ENCODE measurements around the gene DIABLO. TPM values are rescaled to one million over a fixed set of nuclear protein-coding genes. Genes with fewer than 3 reads are reported as not detected.

DIABLO gene
- total RNA-seq, 1 experiment from 2014 or later: 60.1 TPM

DNA sequence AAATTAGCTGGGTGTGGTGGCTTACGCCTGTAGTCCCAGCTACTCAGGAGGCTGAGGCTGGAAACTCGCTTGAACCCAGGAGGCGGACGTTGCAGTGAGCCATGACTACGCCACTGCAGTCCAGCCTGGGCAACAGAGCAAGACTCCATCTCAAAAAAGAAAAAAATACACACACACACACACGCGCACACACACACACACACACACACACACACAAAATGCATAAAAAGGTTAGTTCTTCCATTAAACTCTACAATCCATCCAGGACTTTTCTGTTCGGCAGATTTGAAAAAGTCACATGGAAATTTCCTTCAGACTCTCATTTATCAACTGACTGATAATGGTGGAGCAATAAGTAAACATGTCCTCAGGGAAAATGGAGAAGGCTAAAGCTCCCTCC is 49.6 kb upstream of the DIABLO start (continued):
- TF ChIP-seq, protein P1, sequence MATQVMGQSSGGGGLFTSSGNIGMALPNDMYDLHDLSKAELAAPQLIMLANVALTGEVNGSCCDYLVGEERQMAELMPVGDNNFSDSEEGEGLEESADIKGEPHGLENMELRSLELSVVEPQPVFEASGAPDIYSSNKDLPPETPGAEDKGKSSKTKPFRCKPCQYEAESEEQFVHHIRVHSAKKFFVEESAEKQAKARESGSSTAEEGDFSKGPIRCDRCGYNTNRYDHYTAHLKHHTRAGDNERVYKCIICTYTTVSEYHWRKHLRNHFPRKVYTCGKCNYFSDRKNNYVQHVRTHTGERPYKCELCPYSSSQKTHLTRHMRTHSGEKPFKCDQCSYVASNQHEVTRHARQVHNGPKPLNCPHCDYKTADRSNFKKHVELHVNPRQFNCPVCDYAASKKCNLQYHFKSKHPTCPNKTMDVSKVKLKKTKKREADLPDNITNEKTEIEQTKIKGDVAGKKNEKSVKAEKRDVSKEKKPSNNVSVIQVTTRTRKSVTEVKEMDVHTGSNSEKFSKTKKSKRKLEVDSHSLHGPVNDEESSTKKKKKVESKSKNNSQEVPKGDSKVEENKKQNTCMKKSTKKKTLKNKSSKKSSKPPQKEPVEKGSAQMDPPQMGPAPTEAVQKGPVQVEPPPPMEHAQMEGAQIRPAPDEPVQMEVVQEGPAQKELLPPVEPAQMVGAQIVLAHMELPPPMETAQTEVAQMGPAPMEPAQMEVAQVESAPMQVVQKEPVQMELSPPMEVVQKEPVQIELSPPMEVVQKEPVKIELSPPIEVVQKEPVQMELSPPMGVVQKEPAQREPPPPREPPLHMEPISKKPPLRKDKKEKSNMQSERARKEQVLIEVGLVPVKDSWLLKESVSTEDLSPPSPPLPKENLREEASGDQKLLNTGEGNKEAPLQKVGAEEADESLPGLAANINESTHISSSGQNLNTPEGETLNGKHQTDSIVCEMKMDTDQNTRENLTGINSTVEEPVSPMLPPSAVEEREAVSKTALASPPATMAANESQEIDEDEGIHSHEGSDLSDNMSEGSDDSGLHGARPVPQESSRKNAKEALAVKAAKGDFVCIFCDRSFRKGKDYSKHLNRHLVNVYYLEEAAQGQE (IDR thresholded peaks at IDR 0.05; ENCODE audit: low read depth): no peak
- TF ChIP-seq, protein P2, sequence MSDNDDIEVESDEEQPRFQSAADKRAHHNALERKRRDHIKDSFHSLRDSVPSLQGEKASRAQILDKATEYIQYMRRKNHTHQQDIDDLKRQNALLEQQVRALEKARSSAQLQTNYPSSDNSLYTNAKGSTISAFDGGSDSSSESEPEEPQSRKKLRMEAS (IDR thresholded peaks at IDR 0.05): no peak
- no peak for TF ChIP-seq ELF1 (IDR thresholded peaks at IDR 0.05; ENCODE audit: borderline replicate concordance, low read depth)

DNA sequence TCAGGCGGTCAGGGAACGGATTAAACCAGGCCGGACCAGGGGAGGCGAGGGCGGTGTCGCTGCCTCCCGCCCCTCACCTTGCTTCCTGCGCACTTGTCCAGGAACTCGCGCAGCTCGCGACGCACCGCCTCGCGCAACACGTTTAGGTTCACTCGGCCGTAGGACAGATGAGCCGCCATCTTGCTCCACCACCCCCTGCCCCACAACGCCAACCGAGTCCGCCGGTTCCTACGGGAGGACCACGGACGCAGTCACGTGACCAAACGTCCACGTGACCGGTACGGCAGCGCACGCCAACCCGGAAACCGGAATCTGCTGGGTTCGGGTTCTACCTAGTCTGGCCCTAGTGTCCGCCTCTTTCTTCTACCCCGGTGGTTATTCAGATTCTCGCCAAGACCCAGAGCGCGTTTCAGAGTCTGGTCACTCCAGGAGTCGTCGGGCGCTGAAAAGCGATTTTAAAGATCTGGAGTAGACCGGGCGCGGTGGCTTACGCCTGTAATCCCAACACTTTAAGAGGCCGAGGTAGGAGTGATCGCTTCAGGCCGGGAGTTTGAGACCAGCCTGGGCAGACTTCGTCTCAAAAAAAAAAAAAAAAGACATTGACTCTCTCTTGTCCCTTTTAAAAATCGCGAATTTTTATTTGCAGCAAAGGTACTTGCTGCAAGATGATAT is 40.5 kb upstream of the DIABLO start, which contains the start of gene VPS33A:
Gene VPS33A, minus strand, starts transcription at position 265 of the 672 bp plus-strand sequence. Its CDS starts 86 bp downstream, at position 179.
- H4K20me1 ChIP-seq (ENCODE audit: insufficient read depth): no peaks in the 10 kb centered on the region
- no peaks in the 10 kb centered on the region for H3K36me3 ChIP-seq (ENCODE audit: control insufficient read depth in 1 of 2, insufficient read depth in 2 of 2, low read length in 2 of 2)
- no TSS peak for BruUV-seq (replicated peaks)
- RAD21 ChIA-PET (ENCODE audit: low non-redundant PET in 1 of 2, low total read pairs in 2 of 2, uncharacterized antibody in 2 of 2, unreplicated experiment in 2 of 2): interaction anchor here (0.7 kb wide), 2 partner anchors 45 to 49 kb away, joined by 3 to 4 read pairs; no protein-coding TSS in a partner anchor
- CTCF ChIA-PET: interaction anchor here (0.7 to 1.1 kb wide), 3 partner anchors 24 to 136 kb away, joined by 3 to 4 read pairs (median 3); no protein-coding TSS in a partner anchor
- H3K27ac ChIP-seq (ENCODE audit: low read depth, low read length): peak within 1 kb of the TSS; percentile 72
- H2AFZ ChIP-seq (ENCODE audit: low read depth, low read length, poor library complexity, severe bottlenecking): peak within 1 kb of the TSS; percentile 4
- intact Hi-C loops (cut with micrococcal nuclease): loop anchor here (1.0 kb wide), 1 partner anchor 40 kb away; the partner anchor contains the start of gene DIABLO
- H3K27me3 ChIP-seq (ENCODE audit: insufficient read depth, low read length): no peaks in the 10 kb centered on the region
- peaks cover 16% of the 10 kb centered on the region for H3K79me2 ChIP-seq (ENCODE audit: insufficient read depth, low read length)
- DNase-seq (ENCODE audit: low read depth, low spot score) (peak; percentile 97), ATAC-seq (peak; percentile 90)
- peaks cover 9 to 16% of the 10 kb centered on the region in 2 experiments; a peak in 3 of 4 replicates for H3K4me1 ChIP-seq (ENCODE audit: control insufficient read depth in 1 of 2, insufficient read depth in 2 of 2, low read length in 2 of 2)
- H3K9me2 ChIP-seq (ENCODE audit: insufficient read depth): no peaks in the 10 kb centered on the region
- POLR2A ChIA-PET: interaction anchor here (0.7 to 0.8 kb wide), 4 partner anchors 10 to 468 kb away, joined by 3 read pairs; partner anchors contain the start of gene DIABLO
- H3K4me3 ChIP-seq (replicated peaks in 1 of 2; ENCODE audit: low read depth in 1 of 2, low read length in 2 of 2): peak within 1 kb of the TSS; percentile 91 to 95
- H3K4me2 ChIP-seq (ENCODE audit: low read length): peak within 1 kb of the TSS; percentile 81
- H3K9me3 ChIP-seq (ENCODE audit: control insufficient read depth in 1 of 2, insufficient read depth in 1 of 2, low read depth in 1 of 2, low read length in 2 of 2): no peaks in the 10 kb centered on the region
- peak within 1 kb of the TSS; percentile 69 for H3K9ac ChIP-seq (ENCODE audit: low read length)
- TF ChIP-seq POLR2AphosphoS5 (IDR thresholded peaks at IDR 0.05; ENCODE audit: low read depth, low read length) (peak; percentile 85), CEBPB (IDR thresholded peaks at IDR 0.05; ENCODE audit: low read depth) (no peak), RAD21 (IDR thresholded peaks at IDR 0.05; ENCODE audit: low read depth) (no peak), EZH2 (IDR thresholded peaks at IDR 0.05) (no peak), TCF7L2 (IDR thresholded peaks at IDR 0.05; ENCODE audit: borderline replicate concordance, extremely low read depth, insufficient read depth, insufficient read length) (peak; percentile 56), ZNF274 (IDR thresholded peaks at IDR 0.05; ENCODE audit: low read depth, low read length) (no peak)
- TF ChIP-seq, protein P3, sequence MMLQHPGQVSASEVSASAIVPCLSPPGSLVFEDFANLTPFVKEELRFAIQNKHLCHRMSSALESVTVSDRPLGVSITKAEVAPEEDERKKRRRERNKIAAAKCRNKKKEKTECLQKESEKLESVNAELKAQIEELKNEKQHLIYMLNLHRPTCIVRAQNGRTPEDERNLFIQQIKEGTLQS (IDR thresholded peaks at IDR 0.05): no peak; the same call in 1 of the 2 replicates
- TF ChIP-seq, protein P4, sequence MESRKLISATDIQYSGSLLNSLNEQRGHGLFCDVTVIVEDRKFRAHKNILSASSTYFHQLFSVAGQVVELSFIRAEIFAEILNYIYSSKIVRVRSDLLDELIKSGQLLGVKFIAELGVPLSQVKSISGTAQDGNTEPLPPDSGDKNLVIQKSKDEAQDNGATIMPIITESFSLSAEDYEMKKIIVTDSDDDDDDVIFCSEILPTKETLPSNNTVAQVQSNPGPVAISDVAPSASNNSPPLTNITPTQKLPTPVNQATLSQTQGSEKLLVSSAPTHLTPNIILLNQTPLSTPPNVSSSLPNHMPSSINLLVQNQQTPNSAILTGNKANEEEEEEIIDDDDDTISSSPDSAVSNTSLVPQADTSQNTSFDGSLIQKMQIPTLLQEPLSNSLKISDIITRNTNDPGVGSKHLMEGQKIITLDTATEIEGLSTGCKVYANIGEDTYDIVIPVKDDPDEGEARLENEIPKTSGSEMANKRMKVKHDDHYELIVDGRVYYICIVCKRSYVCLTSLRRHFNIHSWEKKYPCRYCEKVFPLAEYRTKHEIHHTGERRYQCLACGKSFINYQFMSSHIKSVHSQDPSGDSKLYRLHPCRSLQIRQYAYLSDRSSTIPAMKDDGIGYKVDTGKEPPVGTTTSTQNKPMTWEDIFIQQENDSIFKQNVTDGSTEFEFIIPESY (IDR thresholded peaks at IDR 0.05; ENCODE audit: extremely low read depth, insufficient replicate concordance, low read length): peak; percentile 83
- TF ChIP-seq, protein P1 (IDR thresholded peaks at IDR 0.05; ENCODE audit: low read depth): no peak
- TF ChIP-seq, protein P2 (IDR thresholded peaks at IDR 0.05): peak; percentile 92

Measured in HCT116 (cell line).